GM10248 (cell line): ENCODE measurements around the gene PPIG.
"Not testable (repeated sequence)": the region's sequence is repeated elsewhere in the genome, so short reads cannot be mapped to it uniquely, and the experiment has no call there.

ENCODE experiments used
- CTCF ChIA-PET: fragments of 300-600 bp; sonication (Branson Sonifier 250); formaldehyde crosslinking; extraction: SDS; loops from one replicate; lab custom pipeline; 2021; ENCODE audit warnings: antibody characterized with exemption; lab: Yijun Ruan, JAX
- POLR2A ChIA-PET: fragments of 350-650 bp; sonication (Branson Sonifier 250); formaldehyde crosslinking; extraction: SDS; loops from one replicate; lab custom pipeline; 2020; ENCODE audit warnings: antibody characterized with exemption; lab: Yijun Ruan, JAX
- DNase-seq: peaks from one replicate; pipeline ENCODE4 v3.0.0; 2012; ENCODE audit errors: extremely low spot score
- TF ChIP-seq, protein P1 (sequence below): IDR thresholded peaks from 2 replicates; pipeline ENCODE4 v1.5.1; 2012; ENCODE audit warnings: mild to moderate bottlenecking, low read depth; ENCODE audit errors: extremely low read depth, missing control alignments, control extremely low read depth

PPIG gene

GRCh38 chr2:169585673-169586072, 1.5 kb downstream of the PPIG start:
- TF ChIP-seq, protein P1, sequence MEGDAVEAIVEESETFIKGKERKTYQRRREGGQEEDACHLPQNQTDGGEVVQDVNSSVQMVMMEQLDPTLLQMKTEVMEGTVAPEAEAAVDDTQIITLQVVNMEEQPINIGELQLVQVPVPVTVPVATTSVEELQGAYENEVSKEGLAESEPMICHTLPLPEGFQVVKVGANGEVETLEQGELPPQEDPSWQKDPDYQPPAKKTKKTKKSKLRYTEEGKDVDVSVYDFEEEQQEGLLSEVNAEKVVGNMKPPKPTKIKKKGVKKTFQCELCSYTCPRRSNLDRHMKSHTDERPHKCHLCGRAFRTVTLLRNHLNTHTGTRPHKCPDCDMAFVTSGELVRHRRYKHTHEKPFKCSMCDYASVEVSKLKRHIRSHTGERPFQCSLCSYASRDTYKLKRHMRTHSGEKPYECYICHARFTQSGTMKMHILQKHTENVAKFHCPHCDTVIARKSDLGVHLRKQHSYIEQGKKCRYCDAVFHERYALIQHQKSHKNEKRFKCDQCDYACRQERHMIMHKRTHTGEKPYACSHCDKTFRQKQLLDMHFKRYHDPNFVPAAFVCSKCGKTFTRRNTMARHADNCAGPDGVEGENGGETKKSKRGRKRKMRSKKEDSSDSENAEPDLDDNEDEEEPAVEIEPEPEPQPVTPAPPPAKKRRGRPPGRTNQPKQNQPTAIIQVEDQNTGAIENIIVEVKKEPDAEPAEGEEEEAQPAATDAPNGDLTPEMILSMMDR, result no peak
- ChIA-PET CTCF (interaction anchor here (0.8 to 2.2 kb wide), 4 partner anchors 11 to 239 kb away, joined by 3 to 6 read pairs (median 3); partner anchors contain the start of genes FASTKD1 and METTL5), POLR2A (interaction anchor here (0.6 kb wide), 1 partner anchor 218 kb away, joined by 4 read pairs; no protein-coding TSS in a partner anchor)
- no peak for DNase-seq

DNA sequence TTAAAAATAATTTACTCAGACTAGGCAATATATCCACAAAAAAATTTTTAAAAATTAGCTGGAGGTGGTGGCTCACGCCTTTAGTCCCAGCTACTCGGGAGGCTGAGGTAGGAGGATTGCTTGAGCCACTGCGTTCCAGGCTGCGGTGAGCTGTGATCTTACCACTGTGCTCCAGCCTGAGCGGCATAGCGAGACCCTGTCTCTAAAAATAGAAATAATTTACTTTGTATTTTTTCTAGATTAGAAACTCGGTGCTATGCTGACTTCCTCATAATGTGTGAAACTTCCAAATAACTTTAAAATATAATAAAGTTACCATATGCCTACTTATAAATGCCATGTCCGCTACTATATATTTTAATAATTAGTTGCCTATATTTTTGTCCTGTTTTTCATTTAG, 6.7 kb downstream of the PPIG start:
- ChIA-PET CTCF (interaction anchor here (0.8 to 2.0 kb wide), 3 partner anchors 9 to 25 kb away, joined by 3 to 6 read pairs (median 4); no protein-coding TSS in a partner anchor), POLR2A (no interaction called here)
- TF ChIP-seq, protein P1, result no peak
- no peak for DNase-seq

DNA sequence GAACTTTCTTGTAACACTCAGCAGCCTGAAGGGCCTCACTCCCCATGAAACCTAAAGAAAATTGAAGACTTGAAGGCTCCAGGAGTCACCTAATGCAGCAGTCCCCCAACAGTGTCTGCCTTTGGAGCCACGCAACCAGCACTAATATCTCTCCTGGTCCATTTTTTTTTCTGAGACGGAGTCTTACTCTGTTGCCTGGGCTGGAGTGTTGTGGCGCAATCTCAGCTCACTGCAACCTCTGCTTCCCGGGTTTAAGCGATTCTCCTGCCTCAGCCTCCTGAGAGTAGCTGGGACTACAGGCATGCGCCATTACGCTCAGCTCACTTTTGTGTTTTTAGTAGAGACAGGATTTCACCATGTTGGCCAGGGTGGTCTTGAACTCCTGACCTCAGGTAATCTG, 12.4 kb downstream of the PPIG start:
- POLR2A ChIA-PET, DNase-seq: not testable (repeated sequence)
- CTCF ChIA-PET, result interaction anchor here (1.0 kb wide), 1 partner anchor 11 kb away, joined by 3 read pairs; no protein-coding TSS in a partner anchor

DNA sequence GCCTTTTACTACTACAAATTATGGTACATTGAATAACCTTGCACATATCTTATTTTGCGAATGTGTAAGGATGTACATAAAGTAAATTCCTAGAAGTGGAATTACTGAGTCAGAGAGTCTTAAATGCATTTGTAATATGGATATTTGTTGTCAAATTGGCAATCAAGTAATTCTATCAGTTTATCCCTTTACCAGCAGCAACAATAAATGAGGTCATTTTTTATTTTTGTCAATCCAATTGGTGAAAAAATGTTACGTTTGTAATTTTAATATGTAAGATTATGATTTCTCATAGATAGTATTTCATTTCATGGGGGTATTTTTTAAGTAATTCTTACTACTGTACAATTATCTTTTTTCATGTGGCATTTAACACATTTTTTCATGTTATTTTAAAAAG, 14.8 kb downstream of the PPIG start:
- DNase-seq, result no peak
- ChIA-PET CTCF (interaction anchor here (0.9 to 1.6 kb wide), 2 partner anchors 8 to 14 kb away, joined by 3 to 6 read pairs; no protein-coding TSS in a partner anchor), POLR2A (no interaction called here)
- TF ChIP-seq, protein P1, result no peak

- ChIA-PET POLR2A (no interaction called here), CTCF (interaction anchor here (0.8 to 1.6 kb wide), 4 partner anchors 9 to 38 kb away, joined by 3 to 6 read pairs (median 3); no protein-coding TSS in a partner anchor)
- TF ChIP-seq, protein P1, result no peak
- DNase-seq, result no peak
These were observed 15.4 kb downstream of the PPIG start for GRCh38 chr2:169599568-169599967.

DNA sequence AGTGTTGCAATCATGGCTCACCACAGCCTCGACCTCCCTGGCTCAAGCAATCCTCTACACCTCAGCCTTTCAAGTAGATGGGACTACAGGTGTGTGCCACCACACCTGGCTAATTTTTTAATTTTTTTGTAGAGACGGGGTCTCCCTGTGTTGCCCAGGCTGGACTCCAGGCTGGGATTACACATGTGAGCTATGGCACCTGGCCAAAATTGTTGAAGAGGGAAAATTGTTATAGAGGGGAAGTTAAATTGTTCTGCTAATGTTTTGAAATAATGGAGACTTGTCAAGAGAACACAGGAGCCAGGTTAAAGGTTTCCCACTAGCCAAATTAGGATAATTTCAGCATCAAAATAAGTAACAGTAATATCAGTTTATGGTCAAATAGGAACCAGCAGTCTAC, 25.1 kb downstream of the PPIG start:
- POLR2A ChIA-PET, result no interaction called here
- TF ChIP-seq, protein P1, result no peak
- DNase-seq, result no peak
- CTCF ChIA-PET, result no interaction called here

DNA sequence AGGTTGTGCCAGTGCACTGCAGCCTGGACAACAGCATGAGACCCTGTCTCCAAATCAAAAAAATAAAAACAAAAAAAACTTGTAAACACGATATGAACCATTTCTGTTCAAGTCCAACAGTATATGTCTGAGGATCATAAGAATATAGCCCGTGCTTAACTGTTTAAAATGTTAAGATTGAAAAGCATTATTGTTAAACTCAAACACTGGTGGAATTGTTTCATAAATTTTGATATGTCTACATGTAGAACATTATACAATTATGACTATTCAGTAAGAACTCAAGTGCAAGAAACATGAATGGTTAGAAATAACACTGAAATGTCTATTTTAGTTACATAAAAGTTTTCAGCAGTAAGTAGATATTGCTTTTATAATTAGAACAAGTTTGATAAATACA, 29.7 kb downstream of the PPIG start:
- DNase-seq, result no peak
- CTCF ChIA-PET, result interaction anchor here (1.1 kb wide), 1 partner anchor 10 kb away, joined by 3 read pairs; no protein-coding TSS in a partner anchor
- TF ChIP-seq, protein P1, result no peak
- POLR2A ChIA-PET, result no interaction called here

DNA sequence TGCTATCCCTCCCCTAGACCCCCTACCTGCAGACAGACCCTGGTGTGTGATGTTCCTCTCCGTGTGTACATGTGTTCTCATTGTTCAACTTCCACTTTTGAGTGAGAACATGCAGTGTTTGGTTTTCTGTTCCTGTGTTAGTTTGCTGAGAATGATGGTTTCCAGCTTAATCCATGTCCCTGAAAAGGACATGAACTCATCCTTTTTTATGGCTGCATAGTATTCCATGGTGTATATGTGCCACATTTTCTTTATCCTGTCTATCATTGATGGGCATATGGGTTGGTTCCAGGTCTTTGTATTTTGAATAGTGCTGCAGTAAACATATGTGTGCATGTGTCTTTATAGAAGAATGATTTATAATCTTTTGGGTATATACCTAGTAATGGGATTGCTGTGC, 31.8 kb downstream of the PPIG start:
- CTCF ChIA-PET, POLR2A ChIA-PET, DNase-seq: not testable (repeated sequence)
